ENCODE data around the gene CCM2. TPM values are rescaled to one million over a fixed set of nuclear protein-coding genes. Genes with fewer than 3 reads are reported as not detected.

The CCM2 gene
- total RNA-seq, 2 donors from 2014 or later: 30.0 to 83.6 TPM

DNA sequence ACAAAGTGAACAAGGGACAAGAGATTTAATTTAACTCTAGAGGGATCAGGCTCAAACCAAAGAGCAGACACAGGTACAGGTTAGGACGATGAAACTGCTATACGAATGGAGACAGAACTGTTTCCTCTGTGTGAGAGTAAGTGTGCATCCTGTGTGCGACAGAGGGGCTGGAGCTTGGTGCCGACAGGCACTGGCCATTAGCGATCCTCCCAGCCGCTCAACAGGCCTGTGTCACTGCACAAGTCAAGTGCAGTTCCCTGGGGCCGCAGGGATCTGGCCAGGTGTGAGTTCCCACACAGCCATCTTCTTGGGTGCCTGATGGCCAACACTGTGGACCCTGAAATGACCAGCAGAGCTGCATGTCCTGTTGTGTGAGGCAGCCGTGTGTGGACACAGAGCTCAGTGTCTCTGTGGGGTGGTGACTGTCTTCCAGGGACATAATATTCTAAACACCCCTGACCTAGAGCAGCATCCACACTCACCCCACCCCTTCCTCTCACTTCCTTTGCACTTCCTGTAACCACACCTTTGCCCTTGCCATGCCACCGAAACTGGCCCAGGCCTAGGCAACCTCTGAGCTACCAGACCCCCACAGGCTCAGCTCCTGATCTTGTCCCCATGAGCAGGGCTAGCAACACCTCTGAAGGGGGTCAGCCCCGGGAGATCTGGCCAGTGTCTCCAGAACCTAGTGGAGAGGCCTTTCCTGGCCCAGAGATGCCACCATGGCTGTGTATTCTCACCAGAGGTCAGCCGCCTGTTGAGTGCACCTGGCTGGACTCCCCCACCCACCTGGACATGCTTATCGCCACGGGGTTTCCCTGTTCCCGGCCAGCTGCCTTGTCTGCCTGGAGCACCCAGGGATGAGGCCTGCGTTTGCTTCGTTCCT is 123.2 kb downstream of the CCM2 start:
- no peaks in the 10 kb centered on the region for H3K27me3 ChIP-seq (replicated peaks; ENCODE audit: insufficient read depth)
- H3K4me1 ChIP-seq (replicated peaks): no peaks in the 10 kb centered on the region
- WGBS: 75% methylated on average over 16 of the region's 16 CpGs
- TF ChIP-seq POLR2A (IDR thresholded peaks at IDR 0.05): no peak
- H3K27ac ChIP-seq: no peak overlapping the region
- no peaks in the 10 kb centered on the region for H3K36me3 ChIP-seq
- H3K9me3 ChIP-seq: no peaks in the 10 kb centered on the region
- DNase-seq (ENCODE audit: low spot score): no peak
- intact Hi-C loops (cut with DNase I): no loop called here
- no peak overlapping the region for H3K4me3 ChIP-seq

DNA sequence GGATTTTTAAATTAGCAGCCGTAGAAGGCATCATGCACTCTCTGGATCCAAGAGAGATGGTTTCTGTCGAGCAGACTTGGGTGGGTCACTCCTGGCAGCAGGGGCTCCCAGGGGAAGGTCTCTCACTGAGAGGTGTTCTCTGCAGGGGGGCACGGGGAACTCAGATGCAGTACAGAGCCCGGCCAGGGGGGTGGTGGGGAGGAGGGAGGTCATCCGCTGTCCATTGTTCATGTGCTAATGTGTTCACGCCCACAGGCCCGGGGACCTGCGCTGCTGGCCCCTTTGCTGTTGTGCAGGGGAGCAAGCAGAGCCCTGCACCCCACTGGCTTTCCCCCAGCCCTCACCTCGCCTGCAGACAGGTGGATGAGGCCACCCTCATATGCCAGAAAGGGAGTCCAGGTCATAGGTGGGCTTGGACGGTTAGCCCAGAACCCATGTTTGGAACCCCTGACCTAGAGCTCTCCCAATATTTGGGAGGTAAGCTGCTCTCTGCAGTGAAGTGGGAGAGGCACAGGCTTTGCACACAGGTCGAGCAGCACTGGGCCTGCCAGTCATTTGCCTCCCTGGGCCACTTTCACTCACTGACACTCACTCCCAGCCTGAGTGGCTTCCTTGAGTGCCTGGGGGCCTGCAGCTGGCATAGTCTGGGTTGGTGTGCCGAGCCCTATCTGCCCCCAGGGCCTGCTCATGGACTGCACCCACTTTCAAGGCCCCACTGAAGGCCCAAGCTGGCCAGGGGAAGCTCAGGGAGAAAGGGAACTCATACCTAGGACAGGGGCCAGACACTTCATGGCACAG is 124.1 kb downstream of the CCM2 start:
- H3K4me1 ChIP-seq (replicated peaks): no peaks in the 10 kb centered on the region
- no peak overlapping the region for H3K27ac ChIP-seq
- no peak overlapping the region for H3K4me3 ChIP-seq
- no peaks in the 10 kb centered on the region for H3K36me3 ChIP-seq
- WGBS: 68% methylated on average over 9 of the region's 12 CpGs
- no peaks in the 10 kb centered on the region for H3K27me3 ChIP-seq (replicated peaks; ENCODE audit: insufficient read depth)
- intact Hi-C loops (cut with DNase I): no loop called here
- no peaks in the 10 kb centered on the region for H3K9me3 ChIP-seq
- TF ChIP-seq CTCF (IDR thresholded peaks at IDR 0.05) (no peak), POLR2A (IDR thresholded peaks at IDR 0.05) (no peak), POLR2AphosphoS5 (IDR thresholded peaks at IDR 0.05) (no peak)
- DNase-seq (ENCODE audit: low spot score): no peak

DNA sequence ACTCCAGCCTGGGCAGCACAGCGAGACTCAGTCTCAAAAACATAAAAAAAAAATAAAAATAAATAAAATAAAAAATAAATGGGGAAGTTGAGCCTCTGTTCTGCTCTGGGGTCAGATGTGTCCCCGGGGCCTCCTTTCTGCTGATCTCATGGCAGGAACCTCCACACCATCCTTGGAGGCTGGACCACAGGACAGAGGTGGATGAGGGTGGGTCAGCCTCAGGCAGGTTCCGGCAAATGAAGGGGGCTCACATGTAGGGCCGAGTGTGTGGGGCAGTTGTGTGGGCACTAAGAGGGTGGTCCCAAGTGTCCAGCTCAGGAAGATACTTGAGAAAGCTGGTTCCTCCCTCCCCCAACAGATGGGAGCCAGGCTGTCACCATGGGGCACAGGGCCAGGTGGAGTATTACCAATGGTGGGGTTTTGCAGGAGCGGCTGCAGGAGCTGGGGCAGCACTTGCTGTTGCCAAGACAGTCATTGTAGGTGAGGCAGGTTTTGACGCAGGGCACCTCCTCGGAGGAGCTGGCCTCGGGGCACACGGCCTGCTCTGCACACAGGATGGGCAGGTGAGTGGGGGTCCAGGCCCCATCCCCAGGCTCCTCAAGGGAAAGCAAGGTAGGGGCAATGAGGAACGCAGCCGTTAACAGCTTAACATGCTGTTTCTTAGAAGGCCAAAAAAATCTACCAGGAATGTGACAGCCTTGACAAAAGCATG is 125.3 kb downstream of the CCM2 start:
- H3K27me3 ChIP-seq (replicated peaks; ENCODE audit: insufficient read depth): no peaks in the 10 kb centered on the region
- no peak for DNase-seq (ENCODE audit: low spot score)
- H3K27ac ChIP-seq: no peak overlapping the region
- no peaks in the 10 kb centered on the region for H3K36me3 ChIP-seq
- no peaks in the 10 kb centered on the region for H3K4me1 ChIP-seq (replicated peaks)
- TF ChIP-seq CTCF (IDR thresholded peaks at IDR 0.05): no peak
- TF ChIP-seq POLR2AphosphoS5 (IDR thresholded peaks at IDR 0.05): no peak
- TF ChIP-seq POLR2A (IDR thresholded peaks at IDR 0.05): no peak
- 80% methylated on average over 11 of the region's 11 CpGs for WGBS
- no peaks in the 10 kb centered on the region for H3K9me3 ChIP-seq
- H3K4me3 ChIP-seq: no peak overlapping the region
- intact Hi-C loops (cut with DNase I): no loop called here

Small RNAs within 50 kb of the gene (small RNA-seq; reads per million reads assigned to genes)
- gene SNORA5A (4.4 to 5.5 reads per million in 2 donors), gene SNORA5B (0 reads per million in 2 donors), gene SNORA5C (54.4 to 190 reads per million in 2 donors)

Other genes starting within 250 kb of the CCM2 start
- gene PPIA, start 203.5 kb upstream of the CCM2 start, total RNA-seq: 1,000 to 10,000 TPM in 1 of 2 donors, 100 to 1,000 TPM in 1; 957 to 1,544 TPM
- 100 to 1,000 TPM; 111 to 146 TPM for gene H2AZ2, start 152.1 kb upstream of the CCM2 start, total RNA-seq
- gene PURB, start 114.7 kb upstream of the CCM2 start, total RNA-seq: 10 to 100 TPM; 21.9 to 22.0 TPM
- gene MYO1G, start 21.2 kb upstream of the CCM2 start, total RNA-seq: 1 to 10 TPM; 1.9 to 2.7 TPM
- gene NACAD, start 88.8 kb downstream of the CCM2 start, total RNA-seq: 10 to 100 TPM in 1 of 2 donors, 1 to 10 TPM in 1; 3.5 to 10.3 TPM
- gene TBRG4, start 111.5 kb downstream of the CCM2 start, total RNA-seq: 10 to 100 TPM; 46.4 to 76.3 TPM
- gene RAMP3, start 157.6 kb downstream of the CCM2 start, total RNA-seq: 10 to 100 TPM; 35.8 to 43.5 TPM

All from prostate gland (tissue), 2 donors.